OCI-LY7 (cell line): ENCODE data around the gene TTYH1.

ENCODE experiments used
- CTCF ChIP-seq: fragments of 200-600 bp; sonication (generic); conservative IDR thresholded peaks from 2 replicates; pipeline ENCODE4 v1.5.1; 2014; ENCODE audit warnings: mild to moderate bottlenecking, antibody characterized with exemption, low read length, moderate library complexity, mixed read lengths
- EZH2phosphoT487 ChIP-seq: fragments of 200-600 bp; sonication (generic); IDR thresholded peaks from 2 replicates; pipeline ENCODE4 v1.6.1; 2018; ENCODE audit warnings: low read depth, borderline replicate concordance, mild to moderate bottlenecking, mixed run types, antibody characterized with exemption, low read length, moderate library complexity, mixed read lengths

GRCh38 chr19:54373781-54374631, 41.3 kb upstream of the TTYH1 start:
- TF ChIP-seq CTCF (no peak), EZH2phosphoT487 (no peak)
